HepG2 (cell line): ENCODE results near the gene STPG2. TPM values are rescaled to one million over a fixed set of nuclear protein-coding genes. Genes with fewer than 3 reads are reported as not detected.

Experiments used
- ATAC-seq: fragments of 200-7000 bp; cut with Tn5 transposase; 3 replicates; pipeline ENCODE4 v1.9.1; 2020; ENCODE audit warnings: mild to moderate bottlenecking, moderate library complexity
- BruUV-seq: library from RNA; stranded (reverse); fragments of 400-500 nt; replicated peaks from 2 replicates; lab custom pipeline; 2021; lab: Mats Ljungman, UMichigan
- CTCF ChIA-PET: fragments of 300-600 bp; formaldehyde crosslinking; extraction: SDS; loops from one replicate; lab custom pipeline; 2021; ENCODE audit warnings: low total read pairs, inconsistent platforms, low intra/inter-chr PET ratio; lab: Yijun Ruan, JAX
- POLR2A ChIA-PET: fragments of 350-600 bp; sonication (Branson Sonifier 250); formaldehyde crosslinking; loops from one replicate; lab custom pipeline; 2020; ENCODE audit warnings: antibody characterized with exemption, inconsistent platforms; lab: Yijun Ruan, JAX
- DNase-seq: peaks from one replicate; pipeline ENCODE4 v3.0.0-alpha.2; 2015; ENCODE audit warnings: low spot score
- FAIRE-seq: peaks from 3 replicates; lab custom pipeline; 2011; peaks lifted over from hg19 to GRCh38; lab: Jason Lieb, UNC
- H2AFZ ChIP-seq: one replicate; pipeline ENCODE4 v1.6.1; 2011; ENCODE audit warnings: low read length, inconsistent platforms
- H3K27ac ChIP-seq: fragments of 300-600 bp; 3 replicates; pipeline ENCODE4 v1.8.0; 2011; ENCODE audit warnings: mixed run types, mild to moderate bottlenecking, mixed read lengths, low read length, inconsistent platforms; ENCODE audit not compliant: insufficient read depth; ENCODE audit errors: extremely low read length
- H3K27me3 ChIP-seq, 2 experiments: fragments of 200-600 bp in 1 of 2; 2 replicates in 1 of 2; 3 replicates in 1 of 2; pipeline versions ENCODE4 v1.6.0 to v1.8.0; 2011; ENCODE audit warnings: low read length in 2 of 2, mild to moderate bottlenecking in 2 of 2, moderate library complexity in 2 of 2, inconsistent platforms in 1 of 2; ENCODE audit not compliant: insufficient read depth in 2 of 2, control insufficient read depth in 1 of 2
- H3K36me3 ChIP-seq, 2 experiments: fragments of 200-600 bp in 1 of 2; replicated peaks in 1 of 2; 2 replicates in 1 of 2; 3 replicates in 1 of 2; pipeline versions ENCODE4 v1.5.1 to v1.8.0; 2011; ENCODE audit warnings: low read length in 2 of 2, inconsistent platforms in 1 of 2; ENCODE audit not compliant: insufficient read depth in 2 of 2, control insufficient read depth in 1 of 2
- H3K4me1 ChIP-seq: 2 replicates; pipeline ENCODE4 v1.5.1; 2012; ENCODE audit warnings: low read length, inconsistent platforms; ENCODE audit not compliant: insufficient read depth
- H3K4me2 ChIP-seq: 2 replicates; pipeline ENCODE4 v1.6.0; 2011; ENCODE audit warnings: low read depth, low read length, inconsistent platforms
- H3K4me3 ChIP-seq, 3 experiments: fragments of 200-600 bp in 1 of 3; sonication (generic), shearing (Covaris generic) in 1 of 3; replicated peaks in 1 of 3; 2 replicates each; pipeline ENCODE4 v1.5.1; 2011 to 2016; ENCODE audit warnings: low read length in 3 of 3, inconsistent platforms in 2 of 3, low read depth in 2 of 3, mild to moderate bottlenecking in 2 of 3, control low read depth in 1 of 3, mixed read lengths in 1 of 3; ENCODE audit not compliant: insufficient read depth in 1 of 3
- H3K79me2 ChIP-seq: one replicate; pipeline ENCODE4 v1.6.1; 2011; ENCODE audit warnings: low read length, inconsistent platforms; ENCODE audit not compliant: insufficient read depth
- H3K9ac ChIP-seq: 2 replicates; pipeline ENCODE4 v1.6.0; 2011; ENCODE audit warnings: mild to moderate bottlenecking, low read depth, low read length, inconsistent platforms; ENCODE audit not compliant: insufficient read depth
- H3K9me3 ChIP-seq: 2 replicates; pipeline ENCODE4 v1.5.1; 2012; ENCODE audit warnings: mild to moderate bottlenecking, low read length
- H4K20me1 ChIP-seq: 2 replicates; pipeline ENCODE4 v1.6.0; 2011; ENCODE audit warnings: inconsistent platforms, mild to moderate bottlenecking, low read length, moderate library complexity; ENCODE audit not compliant: insufficient read depth
- ASH2L ChIP-seq: fragments of 300-600, 200-600 bp; sonication (generic); IDR thresholded peaks from 2 replicates; pipeline ENCODE4 v1.7.0; 2017; ENCODE audit warnings: low read depth, mild to moderate bottlenecking, moderate library complexity, mixed read lengths, low read length; ENCODE audit not compliant: insufficient read length
- ATF1 ChIP-seq: IDR thresholded peaks from 2 replicates; pipeline ENCODE4 v1.6.1; 2016; ENCODE audit warnings: mild to moderate bottlenecking, control low read depth
- BCL6 ChIP-seq: IDR thresholded peaks from 2 replicates; pipeline ENCODE4 v1.6.1; 2016; ENCODE audit warnings: missing genetic modification reagents, missing compliant biosample characterization
- FOXK1 ChIP-seq: sonication (generic); formaldehyde crosslinking; IDR thresholded peaks from 2 replicates; pipeline ENCODE4 v1.4.0; 2020; ENCODE audit warnings: low read depth, missing genetic modification reagents, borderline replicate concordance
- FOXP4 ChIP-seq: sonication (generic); formaldehyde crosslinking; IDR thresholded peaks from 2 replicates; pipeline ENCODE4 v1.4.0; 2020; ENCODE audit warnings: missing genetic modification reagents
- PAX8 ChIP-seq: sonication (generic); formaldehyde crosslinking; IDR thresholded peaks from 2 replicates; pipeline ENCODE4 v1.8.0; 2022; ENCODE audit warnings: mild to moderate bottlenecking, missing genetic modification reagents, borderline replicate concordance
- PHF21A ChIP-seq: sonication (generic); formaldehyde crosslinking; IDR thresholded peaks from 2 replicates; pipeline ENCODE4 v1.5.0; 2020; ENCODE audit warnings: mild to moderate bottlenecking, missing genetic modification reagents
- SIX1 ChIP-seq: sonication (generic); formaldehyde crosslinking; IDR thresholded peaks from 2 replicates; pipeline ENCODE4 v1.4.0; 2020; ENCODE audit warnings: missing genetic modification reagents, borderline replicate concordance
- SNAI1 ChIP-seq: sonication (generic); formaldehyde crosslinking; IDR thresholded peaks from 2 replicates; pipeline ENCODE4 v1.5.0; 2020; ENCODE audit warnings: mild to moderate bottlenecking, missing genetic modification reagents, borderline replicate concordance
- ZBTB7B ChIP-seq: sonication (generic); formaldehyde crosslinking; IDR thresholded peaks from 2 replicates; pipeline ENCODE4 v1.4.0; 2020; ENCODE audit warnings: missing genetic modification reagents
- ZNF766 ChIP-seq: sonication (generic); formaldehyde crosslinking; IDR thresholded peaks from 2 replicates; pipeline ENCODE4 v1.5.0; 2020; ENCODE audit warnings: missing genetic modification reagents, borderline replicate concordance
- ZNF800 ChIP-seq: sonication (generic); formaldehyde crosslinking; IDR thresholded peaks from 2 replicates; pipeline ENCODE4 v1.4.0; 2020; ENCODE audit warnings: missing genetic modification reagents
- ZSCAN21 ChIP-seq: sonication (generic); formaldehyde crosslinking; IDR thresholded peaks from 2 replicates; pipeline ENCODE4 v1.8.0; 2022; ENCODE audit warnings: mild to moderate bottlenecking, missing genetic modification reagents, moderate library complexity, borderline replicate concordance
- WGBS: methylation state at CpG from one replicate; pipeline ENCODE4 v1.1.6; 2017; ENCODE audit warnings: low lambda C conversion rate; 5-methylcytosine and 5-hydroxymethylcytosine counted together
- in situ Hi-C: cut with HindIII; loops from 2 replicates; pipeline ENCODE4 v1.10.0; 2017; ENCODE audit warnings: low pct_unique_long_range_greater_than_20kb; ENCODE audit not compliant: extremely low pct_ligation_motif_present
- intact Hi-C: fragments of 100-400 bp; cut with micrococcal nuclease; formaldehyde crosslinking; loops from one replicate; pipeline ENCODE4 v1.10.0; 2022; ENCODE audit not compliant: unreplicated experiment
- polyA plus RNA-seq, 8 experiments: library from polyadenylated mRNA; depleted of rRNA in 3 of 8; stranded (reverse) in 7 of 8; unstranded in 1 of 8; fragments of >200 nt; fragmentation: Illumina TruSeq in 4 of 8; extraction: Trizol in 4 of 8; gene quantifications; 2 replicates each; pipeline versions ENCODE4 v1.2.1 to v1.2.3, GENCODE V29; 2011 to 2016; ENCODE audit warnings: low read depth in 4 of 8, missing spikeins in 1 of 8, mixed read lengths in 1 of 8; ENCODE audit not compliant: insufficient read depth in 1 of 8
- total RNA-seq, 5 experiments: library from RNA; depleted of rRNA; stranded (reverse); fragments of >200 nt; fragmentation: Illumina TruSeq; extraction: Trizol; gene quantifications; 2 replicates each; pipeline ENCODE4 v1.2.3, GENCODE V29; 2016; ENCODE audit warnings: low read depth in 1 of 5
- TF ChIP-seq, protein P1 (sequence below): sonication (generic); formaldehyde crosslinking; IDR thresholded peaks from 2 replicates; pipeline ENCODE4 v1.4.0; 2020; ENCODE audit warnings: missing genetic modification reagents, borderline replicate concordance
- TF ChIP-seq, protein P2 (sequence below): sonication (generic); formaldehyde crosslinking; IDR thresholded peaks from 2 replicates; pipeline ENCODE4 v1.4.0; 2020; ENCODE audit warnings: mild to moderate bottlenecking, missing genetic modification reagents

Gene STPG2
- total and polyA plus RNA-seq, 2 of the 13 experiments (the other 11 are each of a cell fraction or from before 2014, with no cell fraction given) = 0.07 TPM; not detected in 1

DNA sequence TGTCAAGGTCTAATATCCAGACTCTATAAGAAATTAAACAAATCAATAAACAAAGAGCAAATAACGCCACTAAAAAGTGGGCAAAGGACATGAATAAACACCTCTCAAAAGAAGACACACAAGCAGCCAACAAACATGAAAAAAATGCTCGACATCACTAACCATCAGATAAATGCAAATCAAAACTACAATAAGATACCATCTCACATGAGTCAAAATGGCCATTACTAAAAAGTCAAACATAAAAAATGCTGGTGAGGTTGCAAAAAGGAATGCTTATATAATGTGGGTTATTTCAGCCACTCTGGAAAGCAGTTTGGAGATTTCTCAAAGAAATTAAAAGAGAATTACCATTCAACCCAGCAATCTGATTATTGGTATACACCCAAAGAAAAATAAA, 481.1 kb downstream of the STPG2 start:
- FAIRE-seq = no peak
- no TSS peak for BruUV-seq
- TF ChIP-seq ZSCAN21 (CRISPR knock-in tag) (no peak), SNAI1 (CRISPR knock-in tag) (no peak), BCL6 (CRISPR knock-in tag) (no peak), FOXP4 (CRISPR knock-in tag) (no peak), ATF1 (no peak), ZBTB7B (CRISPR knock-in tag) (no peak), ZNF800 (no peak), PAX8 (CRISPR knock-in tag) (no peak), PHF21A (no peak), ZNF766 (CRISPR knock-in tag) (no peak), SIX1 (CRISPR knock-in tag) (no peak), ASH2L (no peak), FOXK1 (CRISPR knock-in tag) (no peak)
- TF ChIP-seq, protein P1, sequence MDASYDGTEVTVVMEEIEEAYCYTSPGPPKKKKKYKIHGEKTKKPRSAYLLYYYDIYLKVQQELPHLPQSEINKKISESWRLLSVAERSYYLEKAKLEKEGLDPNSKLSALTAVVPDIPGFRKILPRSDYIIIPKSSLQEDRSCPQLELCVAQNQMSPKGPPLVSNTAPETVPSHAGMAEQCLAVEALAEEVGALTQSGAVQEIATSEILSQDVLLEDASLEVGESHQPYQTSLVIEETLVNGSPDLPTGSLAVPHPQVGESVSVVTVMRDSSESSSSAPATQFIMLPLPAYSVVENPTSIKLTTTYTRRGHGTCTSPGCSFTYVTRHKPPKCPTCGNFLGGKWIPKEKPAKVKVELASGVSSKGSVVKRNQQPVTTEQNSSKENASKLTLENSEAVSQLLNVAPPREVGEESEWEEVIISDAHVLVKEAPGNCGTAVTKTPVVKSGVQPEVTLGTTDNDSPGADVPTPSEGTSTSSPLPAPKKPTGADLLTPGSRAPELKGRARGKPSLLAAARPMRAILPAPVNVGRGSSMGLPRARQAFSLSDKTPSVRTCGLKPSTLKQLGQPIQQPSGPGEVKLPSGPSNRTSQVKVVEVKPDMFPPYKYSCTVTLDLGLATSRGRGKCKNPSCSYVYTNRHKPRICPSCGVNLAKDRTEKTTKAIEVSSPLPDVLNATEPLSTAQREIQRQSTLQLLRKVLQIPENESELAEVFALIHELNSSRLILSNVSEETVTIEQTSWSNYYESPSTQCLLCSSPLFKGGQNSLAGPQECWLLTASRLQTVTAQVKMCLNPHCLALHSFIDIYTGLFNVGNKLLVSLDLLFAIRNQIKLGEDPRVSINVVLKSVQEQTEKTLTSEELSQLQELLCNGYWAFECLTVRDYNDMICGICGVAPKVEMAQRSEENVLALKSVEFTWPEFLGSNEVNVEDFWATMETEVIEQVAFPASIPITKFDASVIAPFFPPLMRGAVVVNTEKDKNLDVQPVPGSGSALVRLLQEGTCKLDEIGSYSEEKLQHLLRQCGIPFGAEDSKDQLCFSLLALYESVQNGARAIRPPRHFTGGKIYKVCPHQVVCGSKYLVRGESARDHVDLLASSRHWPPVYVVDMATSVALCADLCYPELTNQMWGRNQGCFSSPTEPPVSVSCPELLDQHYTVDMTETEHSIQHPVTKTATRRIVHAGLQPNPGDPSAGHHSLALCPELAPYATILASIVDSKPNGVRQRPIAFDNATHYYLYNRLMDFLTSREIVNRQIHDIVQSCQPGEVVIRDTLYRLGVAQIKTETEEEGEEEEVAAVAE (CRISPR knock-in tag) = no peak
- TF ChIP-seq, protein P2, sequence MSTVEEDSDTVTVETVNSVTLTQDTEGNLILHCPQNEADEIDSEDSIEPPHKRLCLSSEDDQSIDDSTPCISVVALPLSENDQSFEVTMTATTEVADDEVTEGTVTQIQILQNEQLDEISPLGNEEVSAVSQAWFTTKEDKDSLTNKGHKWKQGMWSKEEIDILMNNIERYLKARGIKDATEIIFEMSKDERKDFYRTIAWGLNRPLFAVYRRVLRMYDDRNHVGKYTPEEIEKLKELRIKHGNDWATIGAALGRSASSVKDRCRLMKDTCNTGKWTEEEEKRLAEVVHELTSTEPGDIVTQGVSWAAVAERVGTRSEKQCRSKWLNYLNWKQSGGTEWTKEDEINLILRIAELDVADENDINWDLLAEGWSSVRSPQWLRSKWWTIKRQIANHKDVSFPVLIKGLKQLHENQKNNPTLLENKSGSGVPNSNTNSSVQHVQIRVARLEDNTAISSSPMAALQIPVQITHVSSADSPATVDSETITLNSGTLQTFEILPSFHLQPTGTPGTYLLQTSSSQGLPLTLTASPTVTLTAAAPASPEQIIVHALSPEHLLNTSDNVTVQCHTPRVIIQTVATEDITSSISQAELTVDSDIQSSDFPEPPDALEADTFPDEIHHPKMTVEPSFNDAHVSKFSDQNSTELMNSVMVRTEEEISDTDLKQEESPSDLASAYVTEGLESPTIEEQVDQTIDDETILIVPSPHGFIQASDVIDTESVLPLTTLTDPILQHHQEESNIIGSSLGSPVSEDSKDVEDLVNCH (CRISPR knock-in tag) = no peak

More for the DNA sequence above, 481.1 kb downstream of the STPG2 start:
- Histone ChIP-seq H3K27ac (no peak overlapping the region), H3K27me3 (no peaks in the 10 kb centered on the region), H3K9ac (no peak overlapping the region), H2AFZ (no peak overlapping the region), H3K4me1 (no peaks in the 10 kb centered on the region), H3K36me3 (no peaks in the 10 kb centered on the region), H3K9me3 (peaks cover 23% of the 10 kb centered on the region; the same call in 1 of the 2 replicates), H4K20me1 (no peaks in the 10 kb centered on the region), H3K4me3 (no peak overlapping the region), H3K4me2 (no peak overlapping the region), H3K79me2 (no peaks in the 10 kb centered on the region)
- no peak for DNase-seq
- in situ Hi-C loops = no loop called here
- ChIA-PET CTCF (no interaction called here), POLR2A (no interaction called here)
- 0% methylated on average over 2 of the region's 2 CpGs for WGBS
- intact Hi-C loops = no loop called here
- ATAC-seq = no peak
